Upper lobe of right lung (tissue), 1 donor: ENCODE results near the gene LCN15. TPM values are rescaled to one million over a fixed set of nuclear protein-coding genes. Genes with fewer than 3 reads are reported as not detected.

Source experiments
- ATAC-seq: fragments of 200-7000 bp; cut with Tn5 transposase; one replicate; pipeline ENCODE4 v1.9.1; 2020; ENCODE audit warnings: mild to moderate bottlenecking, moderate library complexity
- DNase-seq: peaks from one replicate; pipeline ENCODE4 v3.0.0-alpha.2; 2020
- H3K27ac ChIP-seq: fragments of 200-600 bp; one replicate; pipeline ENCODE4 v1.8.0; 2022
- H3K27me3 ChIP-seq: fragments of 200-600 bp; one replicate; pipeline ENCODE4 v1.8.0; 2022; ENCODE audit warnings: mild to moderate bottlenecking
- H3K36me3 ChIP-seq: fragments of 200-600 bp; one replicate; pipeline ENCODE4 v1.8.0; 2022
- H3K4me1 ChIP-seq: fragments of 200-600 bp; one replicate; pipeline ENCODE4 v1.8.0; 2022
- H3K4me3 ChIP-seq: fragments of 200-600 bp; one replicate; pipeline ENCODE4 v1.8.0; 2022; ENCODE audit warnings: mild to moderate bottlenecking
- H3K9me3 ChIP-seq: fragments of 200-600 bp; one replicate; pipeline ENCODE4 v1.8.0; 2022
- intact Hi-C: fragments of 100-400 bp; cut with DNase I; formaldehyde crosslinking; loops from one replicate; pipeline ENCODE4 v1.11.0; 2022
- total RNA-seq: library from RNA; stranded (reverse); fragmentation: NEBNext Ultra II Directional; extraction: Animal tissue kit (Norgen Biotek cat#: 25700); gene quantifications from one replicate; pipeline ENCODE4 v1.2.1, GENCODE V29; 2021
- TF ChIP-seq, protein P1 (sequence below): fragments of 200-600 bp; IDR thresholded peaks from one replicate; pipeline ENCODE4 v1.8.0; 2022; ENCODE audit warnings: antibody characterized with exemption
- donor health status: DM: no; HTN: yes; CAD: no; lungs with severe emphysema.

LCN15 gene
- total RNA-seq, 1 donor from 2014 or later = not detected

DNA sequence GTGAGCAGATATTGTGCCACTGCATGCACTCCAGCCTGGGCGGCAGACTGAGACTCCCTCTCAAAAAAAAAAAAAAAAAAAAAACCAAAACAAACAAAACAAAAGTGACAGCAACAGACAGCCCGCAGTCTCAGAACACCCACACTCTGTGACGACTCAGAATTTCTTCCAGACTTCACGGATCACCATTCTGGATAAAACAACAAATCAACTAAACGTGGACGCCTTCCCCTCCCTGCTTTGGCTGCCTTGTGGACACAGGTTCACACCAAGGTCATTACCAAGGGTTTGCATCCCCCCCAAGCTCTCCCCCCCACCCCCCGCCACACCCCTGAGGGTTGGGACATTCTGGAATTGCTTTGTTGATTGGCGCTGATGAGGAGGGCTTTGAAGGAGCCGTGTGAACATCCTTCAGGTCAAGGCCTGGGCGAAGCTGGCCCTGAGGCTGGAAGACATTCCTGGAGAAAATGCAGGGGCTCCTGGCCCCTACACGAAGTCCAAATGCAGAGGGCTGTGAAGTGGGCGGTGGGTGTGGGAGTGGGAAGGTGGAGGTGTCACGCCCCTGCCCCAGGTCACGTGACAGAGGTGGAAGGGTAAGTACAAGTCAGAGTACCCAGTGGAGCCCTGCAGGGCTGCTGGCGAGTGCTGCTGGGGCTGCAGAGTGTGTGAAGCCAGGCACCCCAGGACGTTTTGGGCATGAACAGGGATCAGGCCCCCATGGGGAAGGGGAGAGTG lies 31.7 kb downstream of the LCN15 start:
- H3K4me3 ChIP-seq = no peak overlapping the region
- TF ChIP-seq, protein P1, sequence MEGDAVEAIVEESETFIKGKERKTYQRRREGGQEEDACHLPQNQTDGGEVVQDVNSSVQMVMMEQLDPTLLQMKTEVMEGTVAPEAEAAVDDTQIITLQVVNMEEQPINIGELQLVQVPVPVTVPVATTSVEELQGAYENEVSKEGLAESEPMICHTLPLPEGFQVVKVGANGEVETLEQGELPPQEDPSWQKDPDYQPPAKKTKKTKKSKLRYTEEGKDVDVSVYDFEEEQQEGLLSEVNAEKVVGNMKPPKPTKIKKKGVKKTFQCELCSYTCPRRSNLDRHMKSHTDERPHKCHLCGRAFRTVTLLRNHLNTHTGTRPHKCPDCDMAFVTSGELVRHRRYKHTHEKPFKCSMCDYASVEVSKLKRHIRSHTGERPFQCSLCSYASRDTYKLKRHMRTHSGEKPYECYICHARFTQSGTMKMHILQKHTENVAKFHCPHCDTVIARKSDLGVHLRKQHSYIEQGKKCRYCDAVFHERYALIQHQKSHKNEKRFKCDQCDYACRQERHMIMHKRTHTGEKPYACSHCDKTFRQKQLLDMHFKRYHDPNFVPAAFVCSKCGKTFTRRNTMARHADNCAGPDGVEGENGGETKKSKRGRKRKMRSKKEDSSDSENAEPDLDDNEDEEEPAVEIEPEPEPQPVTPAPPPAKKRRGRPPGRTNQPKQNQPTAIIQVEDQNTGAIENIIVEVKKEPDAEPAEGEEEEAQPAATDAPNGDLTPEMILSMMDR = no peak
- H3K27me3 ChIP-seq = no peaks in the 10 kb centered on the region
- no peaks in the 10 kb centered on the region for H3K36me3 ChIP-seq
- H3K27ac ChIP-seq = no peak overlapping the region
- H3K4me1 ChIP-seq = no peaks in the 10 kb centered on the region
- ATAC-seq = no peak
- H3K9me3 ChIP-seq = no peaks in the 10 kb centered on the region
- no peak for DNase-seq
- intact Hi-C loops = no loop called here

DNA sequence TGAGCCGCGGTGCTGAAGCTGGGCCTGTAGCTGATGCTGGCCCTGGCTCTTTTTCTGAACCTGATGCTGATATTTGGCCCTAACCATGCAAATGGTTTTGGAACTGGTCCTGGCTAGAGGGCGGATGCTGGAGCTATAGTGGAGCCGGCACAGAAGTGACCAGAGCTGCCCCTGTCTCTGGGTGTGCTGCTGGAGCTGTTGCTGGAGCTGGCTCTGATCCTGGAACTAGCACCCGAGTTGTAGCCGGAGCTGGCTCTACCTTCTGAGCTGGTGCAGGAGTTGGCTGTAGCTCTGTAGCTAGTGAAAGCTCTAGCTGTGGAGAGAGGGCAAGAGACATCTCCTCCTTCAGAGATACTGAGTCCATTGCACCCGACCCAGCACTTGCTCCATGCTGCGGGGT lies 34.4 kb downstream of the LCN15 start:
- ATAC-seq (no peak), DNase-seq (no peak)
- peaks cover 21% of the 10 kb centered on the region for H3K4me1 ChIP-seq
- no peak overlapping the region for H3K4me3 ChIP-seq
- intact Hi-C loops = no loop called here
- H3K36me3 ChIP-seq = peaks cover 19% of the 10 kb centered on the region
- no peaks in the 10 kb centered on the region for H3K9me3 ChIP-seq
- TF ChIP-seq, protein P1 = no peak
- H3K27me3 ChIP-seq = no peaks in the 10 kb centered on the region
- no peak overlapping the region for H3K27ac ChIP-seq

DNA sequence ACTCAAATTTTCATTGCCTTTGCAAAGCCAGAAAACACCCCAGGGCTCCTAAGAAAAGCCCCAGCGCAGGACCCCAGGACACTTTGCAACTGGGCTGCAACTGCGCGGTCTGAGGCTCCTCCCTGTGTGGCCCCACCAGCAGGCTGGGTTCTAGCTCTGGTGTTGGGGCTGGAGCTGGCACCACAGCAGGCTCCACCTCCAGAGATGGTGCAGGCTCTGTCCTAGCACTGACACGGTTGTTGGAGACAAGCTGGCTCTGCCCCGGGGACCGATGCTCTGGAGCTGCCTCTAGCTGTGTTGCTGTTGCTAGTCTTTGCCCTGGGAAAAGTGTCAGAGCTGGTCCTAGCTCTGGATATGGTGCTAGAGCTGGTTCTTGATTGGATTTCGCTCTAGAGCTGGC lies 35.2 kb downstream of the LCN15 start:
- ATAC-seq = no peak
- TF ChIP-seq, protein P1 = no peak
- peak overlapping the region; percentile 83 for H3K4me3 ChIP-seq

DNA sequence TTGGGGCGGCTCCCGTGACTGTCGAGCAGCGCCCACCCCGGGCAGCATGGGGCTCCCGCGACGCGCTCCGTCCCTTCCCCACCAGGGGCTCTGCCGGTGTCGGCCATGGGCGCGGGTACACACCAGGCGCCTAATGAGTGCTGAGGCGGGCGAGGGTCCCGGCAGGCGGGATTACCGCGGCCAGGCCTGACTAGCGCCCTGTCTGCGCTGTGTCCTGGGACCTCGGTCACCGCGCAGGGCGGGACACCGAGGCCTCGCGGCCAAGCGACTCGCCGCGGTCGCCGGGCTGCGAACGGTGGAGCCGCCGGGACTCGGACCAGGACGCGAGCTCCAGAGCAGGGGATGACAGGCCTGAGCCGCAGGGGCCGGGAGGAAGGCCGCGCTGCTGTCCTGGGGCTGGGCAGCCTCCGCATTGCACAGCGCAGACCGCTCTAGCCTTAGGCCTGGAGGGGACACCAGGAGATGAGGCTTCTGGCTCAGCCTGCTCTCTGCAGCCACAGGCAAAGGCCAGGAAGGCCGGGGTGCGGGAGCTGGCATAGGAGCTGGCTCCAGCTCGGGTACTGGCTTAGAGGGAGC lies 35.7 kb downstream of the LCN15 start:
- peaks cover 30% of the 10 kb centered on the region for H3K4me1 ChIP-seq
- peak overlapping the region; percentile 60 for H3K27ac ChIP-seq
- intact Hi-C loops = no loop called here
- peak; percentile 40 for ATAC-seq
- TF ChIP-seq, protein P1 = no peak
- peak overlapping the region; percentile 83 for H3K4me3 ChIP-seq
- no peaks in the 10 kb centered on the region for H3K27me3 ChIP-seq
- H3K9me3 ChIP-seq = no peaks in the 10 kb centered on the region
- H3K36me3 ChIP-seq = peaks cover 32% of the 10 kb centered on the region
- no peak for DNase-seq

More for the DNA sequence above, 35.2 kb downstream of the LCN15 start:
- Histone ChIP-seq H3K9me3 (no peaks in the 10 kb centered on the region), H3K4me1 (peaks cover 27% of the 10 kb centered on the region), H3K27me3 (no peaks in the 10 kb centered on the region), H3K36me3 (peaks cover 27% of the 10 kb centered on the region), H3K27ac (no peak overlapping the region)
- DNase-seq = no peak
- intact Hi-C loops = no loop called here

DNA sequence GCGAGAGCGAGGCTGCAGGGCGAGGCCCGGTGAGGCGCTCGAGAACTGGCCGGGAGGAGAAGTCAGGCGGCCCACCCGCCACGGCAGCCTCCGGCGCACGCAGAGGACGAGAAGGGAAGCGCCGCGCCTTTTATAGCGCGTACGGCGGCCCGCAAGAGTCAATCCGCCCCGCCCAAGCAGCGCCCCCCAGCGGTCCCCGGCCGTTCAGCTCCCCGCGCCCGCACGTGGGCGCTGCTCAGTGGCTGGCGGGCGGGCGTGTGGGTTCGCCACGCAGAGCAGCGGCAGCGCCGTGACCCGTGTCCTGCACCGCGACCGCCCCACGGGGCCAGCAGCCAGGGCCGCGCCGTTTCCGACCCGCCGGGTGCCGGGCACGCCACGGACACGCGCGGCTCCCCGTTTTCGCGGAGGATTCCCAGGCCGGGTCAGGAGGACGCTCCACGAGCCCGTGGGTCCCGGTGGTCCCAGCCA lies 36.2 kb downstream of the LCN15 start:
- H3K4me1 ChIP-seq = peaks cover 35% of the 10 kb centered on the region
- H3K9me3 ChIP-seq = no peaks in the 10 kb centered on the region
- H3K36me3 ChIP-seq = peaks cover 37% of the 10 kb centered on the region
- DNase-seq = peak; percentile 95
- peak; percentile 93 for ATAC-seq
- H3K27me3 ChIP-seq = no peaks in the 10 kb centered on the region
- intact Hi-C loops = no loop called here
- TF ChIP-seq, protein P1 = peak; percentile 90
- peak overlapping the region; percentile 83 for H3K4me3 ChIP-seq
- H3K27ac ChIP-seq = peak overlapping the region; percentile 60
